Umbilical cord (tissue), 2 donors: ENCODE data around the gene RNF121. TPM values are rescaled to one million over a fixed set of nuclear protein-coding genes. Genes with fewer than 3 reads are reported as not detected.

Experiments used
- DNase-seq: peaks from one replicate; pipeline ENCODE4 v3.0.0-alpha.2; 2015; ENCODE audit warnings: low spot score
- total RNA-seq: library from RNA; depleted of rRNA; stranded (reverse); fragments of >200 nt; gene quantifications from one replicate; pipeline ENCODE4 v1.2.3, GENCODE V29; 2014; ENCODE audit warnings: low replicate concordance; ENCODE audit not compliant: insufficient read depth

RNF121 gene
- total RNA-seq, 1 donor from 2014 or later, result 30.1 TPM

DNA sequence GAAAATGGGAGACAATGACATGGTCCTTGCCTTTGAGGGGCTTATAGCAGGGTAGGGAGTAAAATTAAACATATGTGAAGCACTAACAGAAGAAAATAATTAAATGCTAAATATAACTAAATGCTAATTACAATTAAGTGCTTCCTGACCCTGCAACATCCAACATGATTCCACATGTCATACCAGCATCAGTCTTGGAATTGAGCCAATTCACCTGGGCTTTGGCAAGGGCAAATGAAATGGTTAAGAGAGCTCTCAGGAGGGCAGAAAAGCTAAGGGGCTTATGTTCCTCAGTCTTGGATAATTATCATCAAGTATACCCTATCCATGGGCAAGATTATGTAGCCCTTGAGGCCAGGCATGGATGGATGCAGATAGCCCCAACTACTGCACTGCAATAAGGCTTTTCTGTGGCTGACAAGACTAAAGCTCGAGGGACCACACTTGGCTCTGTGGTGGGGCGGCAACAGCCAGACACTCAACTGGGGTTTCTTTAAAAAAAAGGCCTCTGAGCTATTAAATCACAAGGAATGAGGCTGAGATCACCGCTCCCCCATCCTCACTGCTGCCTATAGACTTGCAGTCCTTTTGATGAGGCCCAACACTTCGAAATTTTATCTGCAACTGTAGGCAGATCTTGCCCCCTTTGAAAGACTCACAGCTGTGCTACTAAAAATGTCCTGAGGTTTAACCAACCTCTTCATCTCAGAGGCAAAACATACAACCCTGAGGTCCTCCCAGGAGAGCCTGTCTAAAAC is 108.9 kb downstream of the RNF121 start:
- peak; percentile 84 for DNase-seq

DNA sequence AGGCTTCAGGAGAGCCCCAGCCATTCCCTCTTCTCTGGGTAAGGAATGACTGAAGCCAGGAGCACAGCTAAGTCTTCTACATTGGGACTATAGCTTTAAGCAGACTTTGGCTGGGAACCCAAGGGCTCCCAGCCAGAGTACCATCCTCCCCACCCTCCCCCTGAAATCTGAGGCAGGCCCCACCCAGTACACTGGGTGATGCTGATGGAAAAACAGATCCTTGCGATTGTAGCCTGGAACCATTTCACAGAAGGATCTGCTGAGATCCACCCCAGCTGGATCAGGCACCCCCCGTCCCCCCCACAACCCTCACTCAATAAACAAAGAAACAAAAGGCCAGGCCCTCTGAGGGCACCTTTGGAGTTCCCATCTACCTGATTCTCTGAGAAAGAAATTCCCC is 109.6 kb downstream of the RNF121 start:
- peak; percentile 93 for DNase-seq

DNA sequence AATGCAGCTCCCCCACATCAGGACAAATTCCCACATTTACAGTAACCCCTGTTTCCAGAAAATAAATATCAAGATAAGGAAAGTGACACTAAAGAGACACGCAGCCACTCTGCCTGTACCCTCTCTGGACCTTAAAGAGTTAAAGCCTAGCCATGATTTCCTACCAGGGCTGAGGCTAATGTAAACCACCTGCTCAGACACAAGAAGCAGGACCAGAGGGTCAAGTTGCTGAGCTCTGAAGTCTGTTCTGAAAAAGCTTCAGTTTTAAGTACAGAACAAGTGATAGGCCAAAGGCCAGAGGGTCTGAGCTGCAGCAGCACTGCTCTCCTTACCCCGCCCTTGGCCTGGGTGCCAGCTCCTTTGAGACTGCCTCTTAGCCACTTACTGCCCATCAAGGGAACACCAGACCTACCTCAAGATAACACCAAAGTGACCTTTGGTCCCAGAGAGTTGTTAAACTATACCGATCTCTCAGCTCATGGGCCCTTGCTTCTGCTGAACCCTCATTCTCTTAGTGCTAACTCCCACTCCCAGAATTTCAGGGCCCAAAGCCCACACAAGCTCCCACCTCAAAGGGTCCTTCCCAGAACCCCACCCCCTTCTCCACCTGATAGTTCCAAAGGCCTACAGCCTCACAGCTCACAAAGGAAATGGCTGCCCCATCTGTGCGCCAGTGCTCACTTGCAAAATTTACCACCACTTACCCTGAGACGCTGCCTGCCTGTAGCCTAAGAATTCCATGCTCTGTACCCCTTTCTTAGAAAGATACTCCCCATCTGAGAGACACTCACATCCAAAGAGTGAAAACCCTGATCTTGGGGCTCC is 110.4 kb downstream of the RNF121 start:
- DNase-seq, result peak; percentile 74

DNA sequence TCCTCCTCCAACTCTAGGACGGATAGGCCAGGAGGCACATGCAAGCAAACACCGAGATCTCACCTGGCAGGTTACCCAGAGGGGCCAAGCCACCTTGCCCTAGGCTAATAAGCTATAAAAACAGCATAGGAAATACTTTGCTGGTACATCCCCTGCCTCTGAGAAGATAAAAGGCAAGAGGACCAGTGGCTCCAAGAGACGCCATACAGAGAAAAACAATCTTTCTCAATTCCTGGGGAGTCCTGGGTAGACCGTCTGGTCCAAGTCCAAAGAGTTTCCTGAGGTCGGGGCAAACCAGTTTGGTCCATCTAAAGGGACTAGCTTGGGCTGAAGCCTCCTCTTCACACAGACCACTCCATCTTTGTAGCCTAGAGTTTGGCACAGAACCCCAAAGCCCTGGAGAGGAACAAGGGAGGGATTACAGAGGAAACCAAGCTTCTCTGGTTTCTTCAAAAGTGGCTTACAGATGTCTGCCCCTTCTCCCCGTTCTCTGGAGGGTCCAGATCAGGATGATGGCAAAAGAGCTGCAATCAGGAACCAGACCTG is 111.1 kb downstream of the RNF121 start:
- DNase-seq, result peak; percentile 37

DNA sequence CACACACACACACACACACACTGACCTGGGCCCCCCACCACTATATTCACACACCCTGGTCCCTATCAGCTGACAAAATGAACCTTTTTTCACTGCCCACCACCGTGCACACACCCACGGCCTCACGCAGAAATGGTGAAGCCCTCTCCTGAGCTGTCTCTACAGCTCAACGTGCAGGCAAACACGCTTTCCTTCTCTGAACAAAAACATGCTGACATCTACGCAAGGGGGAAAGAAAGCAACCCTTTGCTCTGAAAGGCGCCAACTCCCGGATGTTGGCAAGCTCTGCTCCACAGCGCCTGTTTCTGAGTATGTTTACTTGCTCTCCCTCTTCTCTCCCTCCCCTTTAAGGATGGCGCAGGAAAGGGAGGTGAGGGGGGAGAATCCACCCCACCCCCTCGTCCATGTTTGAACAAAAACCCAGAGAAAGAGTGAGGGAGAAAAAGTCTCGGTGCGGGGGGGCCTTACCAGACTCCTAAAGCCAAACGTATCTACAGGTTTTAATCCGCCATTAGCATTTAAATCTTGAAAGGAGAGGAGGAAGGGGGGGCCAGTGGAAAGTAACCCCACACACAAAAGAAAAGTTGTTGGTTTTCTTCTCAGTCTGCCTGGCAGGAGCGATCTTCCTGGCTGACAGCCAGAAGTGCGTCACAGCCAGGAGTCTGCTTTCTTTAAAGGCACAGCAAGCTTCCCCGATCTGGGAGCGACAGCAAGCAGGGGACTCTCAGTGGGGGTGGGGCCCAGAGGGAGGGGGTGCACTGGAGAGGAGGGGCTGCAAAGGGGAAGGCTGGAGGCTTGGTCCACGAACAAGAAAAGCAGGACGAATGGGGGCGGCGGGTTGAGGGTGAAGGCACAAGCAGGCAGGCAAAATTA is 111.9 kb downstream of the RNF121 start:
- peak; percentile 99 for DNase-seq

DNA sequence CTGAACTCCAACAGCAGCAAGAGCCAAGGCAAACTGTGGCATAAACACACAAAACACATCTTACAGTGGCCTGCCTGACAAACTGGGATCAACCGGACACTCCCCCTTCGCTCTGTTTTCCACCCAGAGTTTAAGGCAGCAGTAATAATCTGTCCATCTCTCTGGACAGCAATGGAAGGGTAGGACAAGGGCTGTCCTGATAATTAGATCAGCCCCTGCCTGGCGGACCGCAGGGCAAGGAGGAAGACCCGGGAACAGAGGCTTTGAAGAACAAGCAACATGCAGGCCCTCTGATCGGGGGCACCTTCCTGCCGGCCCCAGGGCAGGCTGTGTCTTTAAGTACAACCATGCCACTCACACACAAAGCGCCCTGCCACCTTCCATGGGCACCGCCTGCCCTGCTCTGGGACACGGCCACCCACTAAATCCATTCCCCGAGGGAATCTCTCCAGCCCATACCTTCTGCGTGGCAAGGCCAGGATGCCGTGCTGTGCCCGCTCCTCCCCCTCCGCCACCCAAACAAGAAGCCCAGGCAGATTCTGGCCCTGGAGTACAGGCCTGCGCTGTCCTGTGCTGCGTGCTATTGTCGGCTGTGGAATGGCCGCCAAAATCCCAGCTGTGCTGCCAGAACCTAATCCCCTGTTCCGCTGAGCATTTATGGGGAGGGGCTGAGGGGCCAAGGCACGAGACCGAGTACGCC is 112.7 kb downstream of the RNF121 start:
- DNase-seq, result peak; percentile 89

DNA sequence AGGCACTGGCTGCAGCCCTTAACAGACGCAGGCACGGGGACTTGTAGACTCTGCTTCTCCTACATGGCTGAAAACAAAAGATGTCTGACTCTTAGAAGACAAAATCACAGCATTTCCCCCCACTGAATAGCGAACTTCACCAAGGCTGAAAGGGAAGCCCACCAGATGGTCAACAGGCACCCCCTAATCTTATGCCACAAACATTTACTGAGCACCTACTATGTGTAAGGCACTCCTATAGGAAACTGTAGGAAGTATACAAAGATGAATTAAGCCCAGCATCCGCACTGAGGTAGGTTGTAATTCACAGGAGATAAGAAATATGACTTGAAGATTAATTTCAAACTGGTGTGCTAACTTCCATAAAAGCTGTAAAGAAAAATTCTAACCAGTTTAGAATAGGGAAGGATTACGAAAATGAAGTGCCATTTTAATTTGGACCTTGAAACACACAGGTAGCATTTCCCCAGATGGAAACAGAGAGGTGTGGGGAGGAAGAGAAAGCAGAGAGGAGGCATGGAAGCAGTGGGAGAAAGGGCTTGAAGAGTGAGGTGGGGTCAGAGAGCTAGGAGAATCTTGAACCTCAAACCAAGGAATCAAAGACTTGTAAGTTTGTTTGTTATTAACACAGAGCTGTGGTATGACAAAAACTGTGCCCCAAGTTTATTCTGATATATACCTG is 113.4 kb downstream of the RNF121 start:
- DNase-seq, result no peak

DNA sequence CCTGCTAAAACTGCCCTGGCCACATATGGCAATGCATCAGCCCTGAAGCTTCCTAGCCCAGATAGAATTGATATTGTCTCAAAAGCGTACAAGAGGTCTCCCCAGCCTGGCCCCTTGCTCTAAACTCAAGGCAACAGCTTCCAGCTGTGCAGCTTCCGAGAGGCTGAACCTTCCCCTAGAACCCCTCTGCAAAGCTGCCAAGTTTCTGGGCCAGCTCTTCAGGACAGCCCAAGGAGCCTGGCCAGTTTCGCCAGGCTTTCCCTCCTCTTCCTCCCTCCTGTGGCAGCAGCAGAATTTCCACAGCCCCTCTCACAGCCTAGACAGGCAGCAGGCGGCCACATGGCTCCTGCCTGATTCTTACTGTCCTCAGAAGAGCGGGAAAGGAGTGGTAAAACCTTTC is 117.0 kb downstream of the RNF121 start:
- DNase-seq, result peak; percentile 80

Other genes with a start within 250 kb of the RNF121 start
- not detected for gene DEFB108B, start 95.8 kb upstream of the RNF121 start, total RNA-seq
- not detected for gene DEFB131B, start 50.6 kb upstream of the RNF121 start, total RNA-seq
- gene XNDC1N, start 452 bp upstream of the RNF121 start, total RNA-seq, result 35.6 TPM
- 6.0 TPM for gene IL18BP, start 69.9 kb downstream of the RNF121 start, total RNA-seq
- gene NUMA1, start 151.5 kb downstream of the RNF121 start, total RNA-seq, result 145 TPM
- gene LRRC51, start 151.8 kb downstream of the RNF121 start, total RNA-seq, result 1.4 TPM
- 57.1 TPM for gene LAMTOR1, start 174.3 kb downstream of the RNF121 start, total RNA-seq
- gene TOMT, start 176.9 kb downstream of the RNF121 start, total RNA-seq, result not detected
- 2.2 TPM for gene ANAPC15, start 183.6 kb downstream of the RNF121 start, total RNA-seq
- gene FOLR3, start 206.7 kb downstream of the RNF121 start, total RNA-seq, result not detected